Measurements from ENCODE around the gene KTN1. TPM values are rescaled to one million over a fixed set of nuclear protein-coding genes. Genes with fewer than 3 reads are reported as not detected.

Gene KTN1
- total and polyA plus RNA-seq, 2 donors, result 97.2 to 175 TPM

GRCh38 chr14:55710506-55711041, 130.6 kb downstream of the KTN1 start:
- DNase-seq (ENCODE audit: extremely low spot score), result no peak
- WGBS, result 56% methylated on average over 2 of the region's 2 CpGs
- no peak overlapping the region for H3K4me3 ChIP-seq (ENCODE audit: low read depth, low read length)
- no peaks in the 10 kb centered on the region for H3K36me3 ChIP-seq (ENCODE audit: insufficient read depth)
- no peaks in the 10 kb centered on the region for H3K4me1 ChIP-seq (ENCODE audit: insufficient read depth)
- H3K27ac ChIP-seq (ENCODE audit: low read depth), result no peak overlapping the region

DNA sequence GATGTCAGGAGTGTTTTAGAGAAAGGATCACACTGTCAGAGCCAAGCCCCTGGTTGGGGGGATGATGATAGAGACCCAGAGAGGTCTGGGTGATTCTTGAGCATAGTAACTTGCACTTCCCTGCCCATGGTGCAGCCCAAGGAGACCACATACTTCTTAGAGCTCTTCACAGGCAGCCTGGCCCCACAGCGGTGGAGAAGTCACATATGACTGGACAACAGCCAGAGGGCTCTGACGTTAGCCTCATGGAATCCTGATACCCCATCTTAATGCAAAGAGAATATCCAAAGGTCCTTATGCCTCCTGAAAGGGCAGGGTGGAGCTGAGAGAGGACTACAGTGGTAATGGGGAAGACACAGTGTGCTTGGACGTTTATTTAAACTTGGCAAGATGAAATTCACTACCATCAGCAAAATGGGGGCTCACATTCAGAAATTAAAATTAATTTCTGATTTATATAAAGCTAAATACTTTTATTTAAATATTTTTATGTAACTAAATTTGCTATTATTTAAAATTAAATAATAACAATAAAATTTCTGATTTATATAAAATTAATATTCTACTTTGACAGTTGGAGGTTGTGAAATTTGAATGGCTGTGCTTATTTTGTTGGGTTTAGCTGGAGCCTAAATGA, 131.3 kb downstream of the KTN1 start:
- WGBS, result 54% methylated on average over 3 of the region's 3 CpGs
- H3K4me1 ChIP-seq (ENCODE audit: insufficient read depth), result no peaks in the 10 kb centered on the region
- no peak for DNase-seq (ENCODE audit: extremely low spot score)
- no peak overlapping the region for H3K4me3 ChIP-seq (ENCODE audit: low read depth, low read length)
- no peak overlapping the region for H3K27ac ChIP-seq (ENCODE audit: low read depth)
- no peaks in the 10 kb centered on the region for H3K36me3 ChIP-seq (ENCODE audit: insufficient read depth)

DNA sequence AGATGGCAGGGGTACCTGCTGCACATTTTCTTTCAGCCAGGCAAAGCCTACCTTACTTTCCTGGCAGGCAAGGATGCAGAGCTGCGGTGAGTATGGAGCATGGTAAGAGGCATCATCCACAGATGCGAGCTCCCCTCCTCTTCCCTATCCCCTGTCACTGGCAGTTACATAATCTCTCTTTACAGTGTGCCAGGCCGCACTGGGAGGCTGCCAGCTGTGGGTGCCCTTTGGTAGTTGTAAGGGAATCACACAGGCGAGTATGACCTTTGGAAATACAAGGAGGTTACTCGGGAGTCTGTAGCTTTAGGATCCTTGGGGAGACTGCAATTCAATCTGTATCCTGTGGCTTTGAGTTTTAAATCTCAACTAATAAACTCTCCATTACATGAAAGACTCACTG, 132.5 kb downstream of the KTN1 start:
- Histone ChIP-seq H3K36me3 (ENCODE audit: insufficient read depth) (no peaks in the 10 kb centered on the region), H3K4me3 (ENCODE audit: low read depth, low read length) (no peak overlapping the region), H3K4me1 (ENCODE audit: insufficient read depth) (no peaks in the 10 kb centered on the region), H3K27ac (ENCODE audit: low read depth) (no peak overlapping the region)
- WGBS, result 92% methylated on average over 5 of the region's 5 CpGs
- DNase-seq (ENCODE audit: extremely low spot score), result no peak

- DNase-seq (ENCODE audit: extremely low spot score), result no peak
- Histone ChIP-seq H3K4me1 (ENCODE audit: insufficient read depth) (no peaks in the 10 kb centered on the region), H3K4me3 (ENCODE audit: low read depth, low read length) (no peak overlapping the region), H3K27ac (ENCODE audit: low read depth) (no peak overlapping the region), H3K36me3 (ENCODE audit: insufficient read depth) (no peaks in the 10 kb centered on the region)
- WGBS, result 97% methylated on average over 4 of the region's 4 CpGs
These were observed 133.5 kb downstream of the KTN1 start for GRCh38 chr14:55713486-55713885.

- H3K36me3 ChIP-seq (ENCODE audit: insufficient read depth), result no peaks in the 10 kb centered on the region
- H3K27ac ChIP-seq (ENCODE audit: low read depth), result no peak overlapping the region
- H3K4me1 ChIP-seq (ENCODE audit: insufficient read depth), result no peaks in the 10 kb centered on the region
- 66% methylated on average over 5 of the region's 5 CpGs for WGBS
- no peak overlapping the region for H3K4me3 ChIP-seq (ENCODE audit: low read depth, low read length)
- no peak for DNase-seq (ENCODE audit: extremely low spot score)
These were observed 135.9 kb downstream of the KTN1 start for GRCh38 chr14:55715889-55716288.

GRCh38 chr14:55717621-55718020, 137.6 kb downstream of the KTN1 start:
- Histone ChIP-seq H3K4me3 (ENCODE audit: low read depth, low read length) (no peak overlapping the region), H3K27ac (ENCODE audit: low read depth) (no peak overlapping the region), H3K4me1 (ENCODE audit: insufficient read depth) (no peaks in the 10 kb centered on the region), H3K36me3 (ENCODE audit: insufficient read depth) (no peaks in the 10 kb centered on the region)
- no peak for DNase-seq (ENCODE audit: extremely low spot score)
- 91% methylated on average over 4 of the region's 4 CpGs for WGBS

DNA sequence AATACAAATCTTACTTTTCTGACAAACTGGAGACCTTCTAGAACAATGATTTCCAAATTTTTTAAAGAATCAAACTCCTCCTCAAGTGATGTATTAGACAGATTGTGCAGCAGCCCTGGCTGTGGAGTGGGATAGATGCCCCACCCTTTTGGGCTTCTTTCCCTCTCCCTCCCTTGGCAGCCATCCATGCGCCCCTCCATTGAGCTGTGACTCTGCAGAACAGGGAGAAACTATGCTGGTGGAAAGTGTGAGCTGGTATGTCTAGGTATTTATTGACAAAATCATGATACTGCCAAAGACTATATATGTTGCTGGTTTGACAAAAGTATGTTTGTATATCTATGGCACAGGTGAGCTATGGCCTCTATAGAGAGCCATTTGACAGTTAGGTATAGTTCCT, 138.5 kb downstream of the KTN1 start:
- no peak overlapping the region for H3K4me3 ChIP-seq (ENCODE audit: low read depth, low read length)
- WGBS, result 73% methylated on average over 1 of the region's 1 CpG

DNA sequence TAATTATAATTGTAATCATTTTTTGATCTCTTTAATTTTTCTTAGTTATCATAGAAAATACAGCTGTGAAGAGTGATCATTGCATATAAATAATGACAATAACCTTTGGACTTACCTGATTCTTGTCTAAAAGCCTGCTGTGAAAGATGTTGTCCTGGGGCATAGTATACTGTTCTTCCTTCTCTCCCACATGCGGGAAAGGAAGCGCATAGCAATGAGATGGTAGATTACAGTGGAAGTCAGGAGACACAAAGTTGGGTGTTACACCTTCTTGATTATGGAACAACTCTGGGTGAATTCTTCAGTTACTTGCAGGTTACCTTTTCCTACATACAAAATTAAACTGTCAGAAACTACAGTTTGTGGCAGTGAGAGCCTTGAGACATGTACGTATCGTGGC, 140.8 kb downstream of the KTN1 start:
- 96% methylated on average over 4 of the region's 4 CpGs for WGBS
- H3K4me1 ChIP-seq (ENCODE audit: insufficient read depth), result no peaks in the 10 kb centered on the region
- DNase-seq (ENCODE audit: extremely low spot score), result no peak

More for the DNA sequence above, 138.5 kb downstream of the KTN1 start:
- H3K4me1 ChIP-seq (ENCODE audit: insufficient read depth), result no peaks in the 10 kb centered on the region
- H3K36me3 ChIP-seq (ENCODE audit: insufficient read depth), result no peaks in the 10 kb centered on the region
- no peak for DNase-seq (ENCODE audit: extremely low spot score)
- H3K27ac ChIP-seq (ENCODE audit: low read depth), result no peak overlapping the region

DNA sequence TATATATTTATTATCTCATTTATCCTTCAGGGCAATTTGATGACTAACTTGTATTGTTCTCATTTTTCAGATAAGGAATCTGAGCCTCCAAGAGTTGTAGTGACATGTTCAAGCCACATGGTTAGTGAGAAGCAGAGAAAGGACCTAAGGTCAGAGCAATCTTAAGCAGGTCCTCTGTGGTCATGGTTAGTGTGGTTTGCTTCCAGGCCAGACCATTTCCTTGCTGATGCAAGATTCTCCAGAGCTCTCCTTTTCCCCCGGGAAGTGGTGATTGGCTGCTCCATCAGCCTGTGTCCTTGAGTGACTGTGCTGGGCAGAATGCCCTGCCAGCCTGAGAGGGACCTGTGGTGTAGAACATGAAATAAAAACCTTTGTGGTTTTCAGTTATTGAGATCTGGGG, 141.3 kb downstream of the KTN1 start:
- H3K27ac ChIP-seq (ENCODE audit: low read depth), result no peak overlapping the region
- H3K4me3 ChIP-seq (ENCODE audit: low read depth, low read length), result no peak overlapping the region
- 76% methylated on average over 1 of the region's 1 CpG for WGBS
- no peak for DNase-seq (ENCODE audit: extremely low spot score)
- no peaks in the 10 kb centered on the region for H3K4me1 ChIP-seq (ENCODE audit: insufficient read depth)
- H3K36me3 ChIP-seq (ENCODE audit: insufficient read depth), result no peaks in the 10 kb centered on the region

More for the DNA sequence above, 140.8 kb downstream of the KTN1 start:
- Histone ChIP-seq H3K27ac (ENCODE audit: low read depth) (no peak overlapping the region), H3K4me3 (ENCODE audit: low read depth, low read length) (no peak overlapping the region), H3K36me3 (ENCODE audit: insufficient read depth) (no peaks in the 10 kb centered on the region)

- DNase-seq (ENCODE audit: extremely low spot score), result no peak
- 88% methylated on average over 5 of the region's 5 CpGs for WGBS
These were observed 142.0 kb downstream of the KTN1 start for GRCh38 chr14:55722054-55722453.

GRCh38 chr14:55724736-55725135, 144.7 kb downstream of the KTN1 start:
- Histone ChIP-seq H3K4me3 (ENCODE audit: low read depth, low read length) (no peak overlapping the region), H3K36me3 (ENCODE audit: insufficient read depth) (no peaks in the 10 kb centered on the region), H3K27ac (ENCODE audit: low read depth) (no peak overlapping the region), H3K4me1 (ENCODE audit: insufficient read depth) (no peaks in the 10 kb centered on the region)
- DNase-seq (ENCODE audit: extremely low spot score), result no peak
- WGBS, result 62% methylated on average over 1 of the region's 1 CpG

More at GRCh38 chr14:55722054-55722453, 142.0 kb downstream of the KTN1 start:
- no peaks in the 10 kb centered on the region for H3K4me1 ChIP-seq (ENCODE audit: insufficient read depth)
- H3K27ac ChIP-seq (ENCODE audit: low read depth), result no peak overlapping the region
- no peaks in the 10 kb centered on the region for H3K36me3 ChIP-seq (ENCODE audit: insufficient read depth)
- no peak overlapping the region for H3K4me3 ChIP-seq (ENCODE audit: low read depth, low read length)

DNA sequence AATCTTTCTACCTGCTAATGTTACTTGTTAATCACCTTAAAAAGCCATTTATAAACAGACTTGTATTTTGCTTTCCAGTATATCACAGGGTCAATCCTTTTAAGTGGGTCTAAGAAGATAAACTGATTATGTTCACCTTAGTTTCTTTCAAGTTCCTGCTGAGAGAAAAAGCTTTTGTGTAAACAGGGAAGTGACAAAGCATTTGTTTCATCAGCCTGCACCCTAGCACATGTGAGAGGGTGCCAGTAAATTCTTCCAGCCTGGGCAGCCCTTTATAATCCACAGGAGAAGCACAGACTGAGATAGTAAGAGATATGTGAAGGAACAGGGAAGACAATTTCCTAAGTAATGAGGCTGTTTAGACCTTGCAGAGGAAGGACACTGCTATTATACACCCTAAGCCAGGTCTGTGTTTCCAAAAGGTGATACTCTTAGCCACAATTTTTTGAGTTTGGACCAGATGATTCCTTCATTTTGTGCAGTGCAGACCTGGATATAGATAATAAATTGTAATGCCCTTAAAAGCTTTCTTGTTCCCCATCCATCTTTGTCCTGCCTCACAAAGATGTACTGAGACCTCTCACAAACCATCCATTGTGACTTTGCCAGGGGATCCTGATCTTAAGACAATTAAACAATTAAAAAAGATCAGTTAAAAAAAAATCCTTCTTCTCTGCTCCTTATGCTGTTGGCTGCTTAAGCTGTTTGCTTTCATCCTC, 150.7 kb downstream of the KTN1 start:
- Histone ChIP-seq H3K4me3 (ENCODE audit: low read depth, low read length) (no peak overlapping the region), H3K36me3 (ENCODE audit: insufficient read depth) (no peaks in the 10 kb centered on the region), H3K4me1 (ENCODE audit: insufficient read depth) (no peaks in the 10 kb centered on the region), H3K27ac (ENCODE audit: low read depth) (no peak overlapping the region)
- DNase-seq (ENCODE audit: extremely low spot score), result no peak

DNA sequence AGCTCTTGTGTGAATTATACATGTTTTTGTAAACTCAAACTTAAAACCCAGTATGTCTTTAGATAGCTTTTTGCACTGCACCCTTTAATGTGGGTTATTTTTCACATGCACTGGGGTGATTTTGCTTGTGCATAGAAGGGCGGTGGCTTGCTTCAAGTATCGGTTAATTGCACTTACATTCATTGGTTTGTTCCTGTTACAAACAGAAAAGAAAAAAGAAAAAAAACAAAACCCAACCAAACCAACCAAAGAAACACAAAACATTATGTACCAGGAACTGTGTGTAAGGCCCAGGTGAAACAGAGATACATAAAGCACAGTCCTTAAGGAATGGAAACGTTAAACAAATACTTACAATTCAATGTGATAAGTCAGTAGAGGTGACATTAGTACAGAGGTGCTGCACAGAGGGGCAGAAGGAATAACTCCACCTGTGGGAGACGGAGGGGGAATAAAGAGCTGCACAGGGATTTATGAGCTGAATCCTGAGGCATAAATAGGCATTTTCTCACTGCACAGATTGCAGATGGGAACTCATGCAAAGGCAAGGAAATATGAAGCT, 151.4 kb downstream of the KTN1 start:
- no peak for DNase-seq (ENCODE audit: extremely low spot score)
- Histone ChIP-seq H3K4me3 (ENCODE audit: low read depth, low read length) (no peak overlapping the region), H3K36me3 (ENCODE audit: insufficient read depth) (no peaks in the 10 kb centered on the region), H3K4me1 (ENCODE audit: insufficient read depth) (no peaks in the 10 kb centered on the region), H3K27ac (ENCODE audit: low read depth) (no peak overlapping the region)
- 72% methylated on average over 4 of the region's 4 CpGs for WGBS

DNA sequence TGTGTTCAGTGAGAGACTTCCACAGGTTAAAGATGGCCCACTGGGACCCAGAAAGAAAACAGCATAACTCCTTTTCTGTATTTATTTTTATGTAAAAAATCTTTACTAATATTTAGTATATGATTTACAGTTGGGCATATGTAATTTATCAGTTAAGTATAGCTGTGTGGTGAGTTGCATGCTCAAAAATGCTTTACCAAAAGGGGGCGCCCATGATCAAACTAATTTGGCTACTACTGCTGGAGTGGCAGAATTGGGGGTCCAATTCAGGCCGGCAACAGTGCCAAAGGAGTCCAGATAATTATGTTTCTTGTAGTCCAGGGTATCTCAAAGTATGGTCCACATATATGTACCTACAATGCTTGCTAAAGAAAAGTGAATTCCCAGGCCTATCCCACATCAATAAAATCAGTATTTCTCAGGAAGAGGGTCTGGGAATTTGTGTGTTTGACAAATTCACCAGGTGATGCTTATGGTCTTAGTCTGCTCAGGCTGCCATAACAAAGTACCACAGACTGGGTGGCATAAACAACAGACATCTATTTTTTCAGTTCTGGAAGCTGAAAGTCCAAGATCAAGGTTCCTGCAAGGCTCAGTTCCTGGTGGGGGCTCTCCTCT, 152.0 kb downstream of the KTN1 start:
- Histone ChIP-seq H3K27ac (ENCODE audit: low read depth) (no peak overlapping the region), H3K4me1 (ENCODE audit: insufficient read depth) (no peaks in the 10 kb centered on the region), H3K4me3 (ENCODE audit: low read depth, low read length) (no peak overlapping the region), H3K36me3 (ENCODE audit: insufficient read depth) (no peaks in the 10 kb centered on the region)
- DNase-seq (ENCODE audit: extremely low spot score), result no peak
- WGBS, result 27% methylated on average over 2 of the region's 2 CpGs

Data from urinary bladder (tissue), 4 donors.